ENCODE data around the gene NPHP4.

DNA sequence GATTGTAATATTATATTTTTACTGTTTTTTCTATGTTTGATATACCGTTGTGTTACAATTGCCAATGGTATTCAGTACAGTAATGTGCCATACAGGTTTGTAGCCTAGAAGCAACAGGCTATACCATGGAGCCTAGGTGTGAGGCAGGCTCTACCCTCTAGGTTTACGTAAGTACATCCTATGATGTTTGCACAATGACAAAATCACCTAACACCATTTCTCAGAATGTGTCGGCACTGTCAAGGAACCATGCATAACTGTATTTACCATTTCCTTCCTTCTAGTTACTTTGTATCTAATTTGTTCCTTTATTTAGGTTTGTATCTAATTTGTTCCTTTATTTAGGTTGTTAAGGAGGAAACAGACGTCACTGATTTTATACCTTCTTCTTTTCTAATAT lies 9.9 kb downstream of the NPHP4 start:
- TF ChIP-seq CTCF (IDR thresholded peaks at IDR 0.05) (no peak), POLR2A (IDR thresholded peaks at IDR 0.05) (no peak)
